Body of pancreas (tissue), 4 donors: ENCODE results near the gene SLC35F4.

Source experiments
- POLR2A ChIP-seq, 3 donors: fragments of 450-650 bp; IDR thresholded peaks; one replicate each; pipeline ENCODE4 v1.6.1; 2016; ENCODE audit warnings: antibody characterized with exemption in 3 of 3, mild to moderate bottlenecking in 2 of 3
- TF ChIP-seq, protein P1 (sequence below), 7 experiments: fragments of 450-650 bp in 4 of 7; fragments of 200-600 bp in 3 of 7; sonication (generic) in 3 of 7; IDR thresholded peaks; one replicate each; pipeline ENCODE4 v1.5.1; 2016 to 2019; ENCODE audit warnings: antibody characterized with exemption in 7 of 7

DNA sequence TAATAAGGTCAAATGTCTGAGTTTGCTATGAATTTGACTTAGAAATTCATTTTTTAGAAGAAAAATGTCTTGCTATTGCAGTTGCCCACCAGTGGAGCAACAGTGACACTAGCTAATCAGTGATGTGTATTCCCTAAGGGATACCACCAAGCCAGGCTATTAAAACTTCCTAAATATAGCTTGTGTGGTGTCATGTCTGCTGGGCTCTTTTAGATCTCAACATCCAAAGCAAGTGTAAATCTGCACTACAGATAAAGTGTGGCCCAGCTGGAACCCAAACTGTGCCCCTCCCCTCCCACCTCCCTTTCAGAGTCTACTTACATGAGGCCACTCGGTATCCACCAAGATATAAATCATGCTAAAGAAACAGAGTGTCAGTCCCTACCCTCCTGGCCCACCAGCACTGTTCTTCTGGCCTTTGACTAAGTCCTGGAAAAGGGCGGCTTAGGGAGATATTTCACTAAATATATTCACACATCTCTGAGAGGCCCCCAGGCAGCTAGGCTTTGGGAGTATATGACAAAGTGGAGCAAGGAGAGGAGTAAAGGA lies 53.8 kb downstream of the SLC35F4 start:
- TF ChIP-seq, protein P1, sequence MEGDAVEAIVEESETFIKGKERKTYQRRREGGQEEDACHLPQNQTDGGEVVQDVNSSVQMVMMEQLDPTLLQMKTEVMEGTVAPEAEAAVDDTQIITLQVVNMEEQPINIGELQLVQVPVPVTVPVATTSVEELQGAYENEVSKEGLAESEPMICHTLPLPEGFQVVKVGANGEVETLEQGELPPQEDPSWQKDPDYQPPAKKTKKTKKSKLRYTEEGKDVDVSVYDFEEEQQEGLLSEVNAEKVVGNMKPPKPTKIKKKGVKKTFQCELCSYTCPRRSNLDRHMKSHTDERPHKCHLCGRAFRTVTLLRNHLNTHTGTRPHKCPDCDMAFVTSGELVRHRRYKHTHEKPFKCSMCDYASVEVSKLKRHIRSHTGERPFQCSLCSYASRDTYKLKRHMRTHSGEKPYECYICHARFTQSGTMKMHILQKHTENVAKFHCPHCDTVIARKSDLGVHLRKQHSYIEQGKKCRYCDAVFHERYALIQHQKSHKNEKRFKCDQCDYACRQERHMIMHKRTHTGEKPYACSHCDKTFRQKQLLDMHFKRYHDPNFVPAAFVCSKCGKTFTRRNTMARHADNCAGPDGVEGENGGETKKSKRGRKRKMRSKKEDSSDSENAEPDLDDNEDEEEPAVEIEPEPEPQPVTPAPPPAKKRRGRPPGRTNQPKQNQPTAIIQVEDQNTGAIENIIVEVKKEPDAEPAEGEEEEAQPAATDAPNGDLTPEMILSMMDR (IDR thresholded peaks at IDR 0.05), result no peak
- no peak for TF ChIP-seq POLR2A (IDR thresholded peaks at IDR 0.05)
